Tongue (tissue), 2 donors: Measurements from ENCODE around the gene CCDC68. TPM values are rescaled to one million over a fixed set of nuclear protein-coding genes. Genes with fewer than 3 reads are reported as not detected.
A peak's percentile ranks its signal among the peaks of the same experiment; 100 is the strongest.
"Not testable (repeated sequence)": the region's sequence is repeated elsewhere in the genome, so short reads cannot be mapped to it uniquely, and the experiment has no call there.

Source experiments
- DNase-seq: peaks from one replicate; pipeline ENCODE4 v3.0.0-alpha.2; 2015
- total RNA-seq: library from RNA; depleted of rRNA; stranded (reverse); fragments of >200 nt; gene quantifications from one replicate; pipeline ENCODE4 v1.2.3, GENCODE V29; 2014

The CCDC68 gene, protein sequence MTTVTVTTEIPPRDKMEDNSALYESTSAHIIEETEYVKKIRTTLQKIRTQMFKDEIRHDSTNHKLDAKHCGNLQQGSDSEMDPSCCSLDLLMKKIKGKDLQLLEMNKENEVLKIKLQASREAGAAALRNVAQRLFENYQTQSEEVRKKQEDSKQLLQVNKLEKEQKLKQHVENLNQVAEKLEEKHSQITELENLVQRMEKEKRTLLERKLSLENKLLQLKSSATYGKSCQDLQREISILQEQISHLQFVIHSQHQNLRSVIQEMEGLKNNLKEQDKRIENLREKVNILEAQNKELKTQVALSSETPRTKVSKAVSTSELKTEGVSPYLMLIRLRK
- 5.0 TPM for total RNA-seq

DNA sequence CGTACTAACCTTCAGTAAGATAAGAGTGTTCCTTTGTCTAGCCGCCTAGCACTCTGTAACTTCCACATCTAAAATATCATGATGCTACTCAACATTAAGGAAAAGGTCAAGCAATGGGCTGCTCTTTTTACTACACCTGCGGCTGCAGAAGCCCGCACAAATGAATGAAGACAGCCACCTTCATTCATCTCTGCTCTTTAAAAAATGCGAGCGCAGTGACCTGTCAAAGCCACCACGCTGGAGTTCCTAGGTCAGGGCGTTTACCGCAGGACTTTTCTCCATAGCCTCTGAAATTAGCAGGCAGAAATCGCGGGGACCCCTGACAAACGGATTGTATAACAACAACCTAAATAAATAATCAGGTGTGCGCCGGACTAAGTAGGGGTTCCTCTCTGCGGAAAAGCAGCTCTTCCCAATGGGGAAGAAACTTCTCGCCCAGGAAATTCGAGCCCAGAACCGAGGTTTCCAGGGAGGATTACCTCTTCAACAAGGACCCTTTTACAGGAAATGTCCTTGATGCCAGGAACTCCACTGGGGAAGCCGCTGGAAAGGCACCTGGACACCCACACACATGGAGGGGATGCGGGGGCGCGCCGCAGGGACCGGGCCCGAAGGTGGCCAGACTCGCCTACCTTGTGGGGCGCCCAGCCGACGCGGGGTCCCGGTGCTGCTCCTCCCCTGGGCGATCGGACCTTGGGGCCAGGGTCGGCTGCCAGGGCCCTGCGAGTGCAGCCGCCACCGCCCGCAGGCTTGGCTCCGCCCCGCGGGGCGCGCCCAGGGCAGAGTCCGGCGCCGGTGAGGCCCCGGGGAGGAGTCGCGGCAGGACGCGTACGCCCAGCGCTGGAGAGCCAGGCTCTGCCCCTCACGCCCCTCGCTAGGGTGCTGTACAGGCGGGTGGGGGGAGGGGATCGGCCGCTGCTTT is at the start of gene CCDC68:
Gene CCDC68, minus strand, starts transcription at position 758 of the 922 bp plus-strand sequence. CDS start 16,670 bp downstream, outside the sequence.
- DNase-seq: peak; percentile 37

DNA sequence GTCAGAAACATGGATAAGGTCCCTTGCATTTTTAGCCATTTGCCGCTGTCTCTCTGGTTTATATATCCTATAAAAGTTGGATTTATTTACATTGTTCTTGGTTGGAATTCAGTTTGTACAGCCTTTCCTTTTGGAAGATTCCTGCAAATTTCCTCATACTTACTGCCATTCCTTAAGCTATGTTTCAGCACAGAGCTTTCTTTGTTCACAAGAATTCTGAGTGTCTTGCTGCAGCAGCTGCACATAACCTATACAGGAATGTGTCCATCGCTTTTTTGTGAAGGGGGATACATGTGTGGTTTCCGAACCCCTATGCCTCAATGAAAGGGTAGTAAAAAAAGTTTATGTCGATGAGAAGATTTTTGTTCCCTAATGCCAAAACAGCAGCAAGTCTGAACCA is 48.3 kb upstream of the CCDC68 start:
- peak; percentile 43 for DNase-seq

DNA sequence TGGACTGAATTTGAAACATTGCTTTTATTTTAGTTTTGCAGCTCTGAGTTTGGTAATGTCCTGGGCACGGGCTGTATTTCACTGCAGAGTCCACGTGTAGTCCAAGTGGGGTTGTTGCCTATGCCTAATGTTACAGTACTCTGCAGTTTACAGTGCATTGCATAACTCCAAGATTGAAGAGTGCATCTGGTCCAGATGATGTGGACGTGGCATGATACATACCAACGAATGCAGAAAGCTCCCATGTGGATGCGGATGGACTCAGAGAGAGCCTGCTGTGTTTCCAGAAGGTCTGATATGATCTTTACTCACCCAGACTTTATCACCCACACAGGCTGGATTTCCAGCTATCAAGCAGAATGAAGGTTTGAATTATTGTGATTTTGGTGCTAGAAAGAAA is 44.4 kb upstream of the CCDC68 start:
- no peak for DNase-seq

DNA sequence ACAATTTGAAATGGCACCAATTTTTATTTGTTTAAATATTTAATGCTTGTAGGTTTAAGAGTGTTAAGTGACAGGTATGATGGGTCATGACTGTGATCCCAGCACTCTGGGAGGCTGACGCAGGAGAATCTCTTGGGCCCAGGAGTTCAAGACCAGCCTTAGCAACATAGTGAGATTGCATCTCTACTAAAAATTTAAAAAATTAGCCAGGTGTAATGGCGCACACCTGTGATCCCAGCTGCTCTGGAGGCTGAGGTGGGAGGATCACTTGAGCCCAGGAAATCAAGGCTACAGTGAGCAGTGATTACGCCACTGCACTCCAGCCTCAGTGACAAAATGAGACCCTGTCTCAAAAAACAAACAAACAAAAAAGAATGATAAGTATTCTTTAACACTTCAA is 43.0 kb upstream of the CCDC68 start:
- no peak for DNase-seq

DNA sequence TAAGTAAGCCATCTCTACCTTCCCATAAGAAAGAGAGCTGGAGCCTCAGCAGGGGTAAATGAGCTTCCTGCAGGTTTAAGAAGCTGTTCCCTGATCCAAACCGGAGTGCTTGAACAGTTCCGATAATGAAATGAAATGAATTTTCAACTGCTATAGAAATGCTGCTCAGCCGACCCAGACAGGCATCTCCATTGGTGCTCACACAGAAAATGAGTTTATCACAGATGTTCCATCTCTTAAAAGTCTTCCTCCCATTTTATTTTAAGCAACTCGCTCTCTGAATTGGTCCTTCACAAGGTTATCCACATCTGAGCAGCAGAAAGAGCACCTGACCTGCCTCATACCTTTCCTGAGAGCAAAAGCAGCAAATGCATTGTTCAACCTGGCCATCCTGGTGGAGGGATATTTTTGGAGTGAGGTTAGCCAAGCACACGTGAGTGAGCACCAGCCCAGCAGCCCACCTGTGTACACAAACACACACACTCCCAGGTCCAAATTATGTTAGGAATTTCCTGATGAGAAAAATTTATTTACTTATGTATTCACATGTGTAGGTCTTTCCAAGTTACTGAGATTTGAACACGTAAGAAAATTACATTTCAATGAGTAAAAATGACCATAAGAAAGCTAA is 42.2 kb upstream of the CCDC68 start:
- DNase-seq: peak; percentile 17

DNA sequence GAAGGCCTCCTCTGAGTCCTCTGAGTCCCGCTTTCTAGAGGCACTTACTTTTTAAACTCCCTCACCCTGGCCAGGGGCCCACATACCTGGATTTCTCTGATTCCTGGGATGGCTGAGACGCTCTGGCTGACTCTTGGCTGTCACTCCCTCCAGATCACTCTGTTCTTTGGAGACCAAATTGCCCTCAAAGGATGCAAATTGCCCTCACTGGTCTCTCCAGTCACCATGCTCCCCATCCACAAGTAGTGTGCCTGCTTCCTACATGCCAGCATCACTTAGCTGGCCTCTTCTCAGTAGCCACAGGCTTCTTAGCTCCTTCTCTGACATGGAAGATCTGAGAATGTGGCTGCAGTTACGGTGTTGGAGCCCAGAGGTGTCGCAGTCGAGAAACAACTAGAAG is 41.3 kb upstream of the CCDC68 start:
- DNase-seq: no peak

DNA sequence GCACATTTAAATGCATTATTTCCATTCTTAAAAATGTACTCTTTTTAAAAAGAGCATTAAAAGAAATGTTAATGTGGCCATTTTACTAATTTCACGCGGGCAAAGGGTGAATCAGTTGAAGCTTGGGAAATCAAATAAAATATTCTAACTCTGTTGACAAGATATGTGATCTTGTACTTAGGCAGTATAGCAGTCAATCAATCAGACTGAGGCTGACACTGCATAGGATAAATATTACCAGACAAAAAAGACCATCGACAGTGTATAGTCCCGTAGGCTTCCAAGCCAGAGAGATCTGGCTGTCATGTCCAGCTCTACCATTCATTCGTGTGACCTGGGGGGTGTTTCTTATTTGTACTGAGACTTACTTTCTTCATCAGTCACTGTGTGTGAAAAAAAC is 39.8 kb upstream of the CCDC68 start:
- DNase-seq: no peak

DNA sequence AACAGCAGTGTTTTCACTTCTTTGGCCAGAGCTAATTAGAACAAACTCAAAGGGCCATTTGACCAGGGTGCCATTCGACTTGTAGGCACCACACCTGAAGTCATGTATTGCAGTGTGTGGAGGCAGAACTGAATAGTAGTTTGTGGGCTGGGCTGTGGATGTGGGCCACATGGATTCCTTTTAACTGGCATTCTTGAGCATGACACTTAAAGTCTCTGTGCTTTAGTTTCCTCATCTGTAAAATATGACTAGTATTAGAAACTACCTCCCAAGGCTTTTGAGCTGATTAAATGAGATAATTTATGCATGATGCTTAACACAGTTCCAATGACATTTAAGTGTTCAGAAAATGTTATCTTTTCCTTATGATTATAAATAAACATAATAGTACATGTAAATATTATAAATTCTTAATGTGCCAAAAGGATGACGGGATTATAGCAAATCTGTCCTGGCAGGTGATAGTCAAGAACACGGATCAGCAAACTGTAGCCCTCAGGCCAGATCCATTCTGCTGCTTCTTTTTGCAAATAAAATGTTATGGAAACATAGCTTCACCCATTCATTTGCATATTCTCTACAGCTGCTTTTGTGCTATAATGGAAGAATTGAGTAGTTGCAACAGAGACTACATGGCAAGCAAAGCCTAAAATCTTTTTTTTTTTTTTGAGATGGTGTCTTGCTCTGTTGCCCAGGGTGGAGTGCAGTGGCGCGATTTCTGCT is 36.3 kb upstream of the CCDC68 start:
- no peak for DNase-seq

DNA sequence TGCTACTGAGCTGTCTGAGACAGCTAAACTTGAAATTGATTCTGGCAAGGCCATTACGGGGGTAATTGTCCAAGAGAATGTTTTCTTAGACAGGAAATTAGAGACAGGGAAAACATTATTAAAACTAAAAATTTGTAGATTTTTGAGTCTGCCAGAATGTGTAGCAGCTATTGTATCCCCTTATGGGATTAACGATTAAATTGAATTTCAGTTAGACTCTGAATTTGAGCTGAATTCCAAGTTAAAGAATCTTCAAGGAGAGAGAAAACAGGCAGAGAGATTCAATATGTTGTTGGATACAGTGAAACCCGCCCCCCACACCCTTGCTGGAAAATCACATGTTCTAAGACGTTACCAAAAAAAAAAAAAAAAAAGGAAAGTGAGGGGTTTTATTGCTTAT is 32.7 kb upstream of the CCDC68 start:
- peak; percentile 28 for DNase-seq

DNA sequence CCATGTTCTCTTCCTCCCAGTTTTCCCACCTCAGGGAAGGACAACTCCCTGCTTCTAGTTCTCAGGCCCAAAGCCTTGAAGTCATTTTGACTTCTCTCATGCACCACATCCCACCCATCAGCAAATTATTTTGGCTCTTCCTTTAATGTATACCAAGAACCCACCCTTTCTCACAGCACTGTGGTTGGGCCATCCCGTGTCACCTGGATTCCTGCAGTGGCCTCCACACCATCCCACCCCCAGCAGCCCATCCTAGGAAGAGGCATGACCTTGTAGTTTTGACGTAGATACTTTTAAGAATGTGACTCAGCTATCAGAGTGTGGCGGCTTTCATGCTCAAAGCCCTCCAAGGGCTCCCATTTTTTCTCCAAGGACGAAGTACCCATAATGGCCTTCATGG is 25.6 kb upstream of the CCDC68 start:
- DNase-seq: no peak

DNA sequence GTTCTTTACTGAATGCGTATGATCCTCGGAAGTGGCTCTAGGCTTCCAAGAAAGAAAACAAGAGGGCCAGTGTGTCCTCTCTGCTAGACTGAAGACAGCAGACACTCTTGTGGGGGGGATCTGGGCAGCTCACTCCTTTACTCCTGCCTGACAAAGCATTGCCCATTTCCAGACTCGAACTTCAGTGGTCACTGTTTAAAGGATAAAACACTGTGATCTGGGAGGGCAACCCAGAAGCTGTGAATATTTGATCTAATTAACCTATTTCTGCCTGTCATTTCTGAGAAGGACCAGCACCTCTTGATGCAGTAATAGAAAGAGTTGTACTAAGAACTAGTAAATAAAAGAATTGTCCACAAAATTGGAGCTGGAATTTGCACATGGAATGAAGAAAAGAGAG is 24.5 kb upstream of the CCDC68 start:
- DNase-seq: no peak

DNA sequence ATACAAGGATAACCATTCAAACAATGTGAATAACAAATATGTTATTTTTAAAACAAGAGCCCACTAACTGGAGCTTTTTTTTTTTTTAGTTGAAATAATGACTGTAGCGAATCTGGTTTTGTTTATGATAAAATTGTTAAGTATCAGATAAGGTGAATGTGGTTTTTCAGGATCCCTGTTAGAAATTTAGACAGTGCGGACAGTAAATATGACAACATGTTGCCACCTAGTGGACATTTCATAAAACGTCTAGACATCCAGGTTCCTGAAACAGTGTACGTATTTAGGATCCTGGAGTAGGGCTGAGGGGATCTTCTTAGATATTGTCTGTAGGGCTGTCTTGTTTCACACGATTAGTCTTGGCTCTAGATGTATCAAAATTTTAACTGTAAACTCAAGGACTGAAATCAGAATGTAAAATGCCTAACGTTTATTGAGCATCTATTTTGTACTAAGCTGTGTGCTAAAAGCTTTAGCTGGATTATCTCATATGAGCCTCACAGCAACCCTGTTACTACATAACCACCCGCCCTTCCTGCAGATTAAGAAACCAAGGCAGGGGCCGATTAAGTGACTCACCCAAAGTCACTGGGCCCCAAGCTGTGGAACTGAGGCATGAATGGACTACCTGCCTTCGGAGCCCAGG is 23.9 kb upstream of the CCDC68 start:
- peak; percentile 77 for DNase-seq

DNA sequence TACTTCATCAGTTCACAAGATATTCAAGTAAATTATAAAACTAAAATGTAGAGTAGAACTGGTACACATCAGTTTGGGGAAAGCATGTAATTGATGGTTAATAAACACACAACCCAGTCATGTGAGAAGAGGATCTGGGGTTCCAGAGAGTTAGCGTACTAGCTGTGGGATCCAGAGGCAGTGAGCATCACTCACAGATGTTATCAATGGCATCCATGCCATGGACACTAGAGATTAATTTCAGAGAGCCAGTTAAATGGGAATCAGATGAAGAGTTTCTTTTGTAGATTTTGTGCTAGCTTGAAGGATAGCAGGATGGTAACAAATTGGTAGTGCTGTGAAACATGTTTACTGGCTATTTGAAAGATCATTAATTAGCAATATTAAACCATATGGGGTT is 21.8 kb upstream of the CCDC68 start:
- no peak for DNase-seq

DNA sequence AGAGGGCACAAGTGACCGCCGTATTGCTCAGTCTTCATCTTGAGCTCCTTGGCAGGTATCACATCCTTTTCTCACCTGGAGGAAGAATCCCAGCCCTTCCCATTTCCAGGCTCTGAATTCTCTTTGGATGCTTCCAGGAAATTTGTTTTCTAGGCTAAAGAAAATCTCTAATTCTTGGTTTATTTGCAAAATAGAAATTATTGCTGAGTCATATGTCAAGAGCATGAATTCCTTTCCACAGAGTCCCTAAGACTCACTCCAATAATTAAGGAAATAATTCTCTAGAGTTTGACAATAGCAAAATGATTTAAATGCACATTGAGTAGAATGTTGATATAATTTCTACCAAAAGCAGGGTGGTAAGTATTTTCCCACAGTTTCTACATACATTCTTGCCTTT is 16.3 kb upstream of the CCDC68 start:
- no peak for DNase-seq

DNA sequence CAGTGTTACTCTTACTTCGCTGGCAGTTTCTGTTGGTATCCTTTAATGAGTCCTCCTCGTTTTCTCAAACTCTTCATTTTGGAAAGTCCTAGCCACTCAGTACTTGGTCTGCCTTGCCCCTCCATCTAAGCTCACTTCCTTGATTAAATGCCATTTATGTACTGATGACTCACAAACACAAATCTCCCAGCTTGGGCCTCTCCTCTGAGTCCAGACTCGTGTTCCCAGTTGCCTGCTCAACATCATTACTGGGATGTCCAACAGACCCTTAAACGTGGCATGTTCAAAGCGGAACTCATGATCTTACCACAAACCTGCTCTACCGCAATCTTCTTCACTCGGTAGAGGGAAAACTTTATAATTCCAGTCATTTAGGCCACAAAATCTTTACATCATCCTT is 13.8 kb upstream of the CCDC68 start:
- DNase-seq: no peak

DNA sequence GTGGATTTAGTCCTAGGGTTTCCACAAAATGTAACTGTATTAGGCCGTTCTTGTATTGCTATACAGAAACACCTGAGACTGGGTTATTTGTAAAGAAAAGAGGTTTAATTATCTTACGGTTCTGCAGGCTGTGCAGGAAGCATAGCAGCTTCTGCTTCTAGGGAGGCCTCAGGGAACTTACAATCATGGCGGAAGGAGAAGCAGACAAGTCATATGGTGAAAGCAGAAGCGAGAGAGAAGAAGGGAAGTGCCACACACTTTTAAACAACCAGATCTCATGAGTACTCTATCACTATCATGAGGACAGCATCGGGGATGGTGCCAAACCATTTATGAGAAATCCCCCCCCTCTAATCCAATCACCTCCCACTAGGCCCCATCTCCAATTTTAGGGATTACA is 9.5 kb upstream of the CCDC68 start:
- DNase-seq: no peak

DNA sequence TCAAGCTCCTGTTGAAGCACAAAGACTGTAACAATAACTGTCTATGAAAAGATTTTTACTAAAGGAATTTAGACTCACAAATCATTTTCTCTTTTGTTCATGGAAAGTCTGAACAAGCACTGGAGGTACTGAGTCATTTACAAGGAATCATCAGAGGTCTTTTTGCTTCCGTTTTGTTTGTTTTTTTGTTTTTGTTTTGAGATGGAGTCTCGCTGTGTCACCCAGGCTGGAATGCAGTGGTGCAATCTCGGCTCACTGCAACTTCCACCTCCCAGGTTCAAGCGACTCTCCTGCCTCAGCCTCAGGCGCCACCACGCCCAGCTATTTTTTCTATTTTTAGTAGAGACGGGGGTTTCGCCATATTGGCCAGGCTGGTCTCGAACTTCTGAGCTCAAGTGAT is 9.0 kb upstream of the CCDC68 start:
- not testable (repeated sequence) for DNase-seq

DNA sequence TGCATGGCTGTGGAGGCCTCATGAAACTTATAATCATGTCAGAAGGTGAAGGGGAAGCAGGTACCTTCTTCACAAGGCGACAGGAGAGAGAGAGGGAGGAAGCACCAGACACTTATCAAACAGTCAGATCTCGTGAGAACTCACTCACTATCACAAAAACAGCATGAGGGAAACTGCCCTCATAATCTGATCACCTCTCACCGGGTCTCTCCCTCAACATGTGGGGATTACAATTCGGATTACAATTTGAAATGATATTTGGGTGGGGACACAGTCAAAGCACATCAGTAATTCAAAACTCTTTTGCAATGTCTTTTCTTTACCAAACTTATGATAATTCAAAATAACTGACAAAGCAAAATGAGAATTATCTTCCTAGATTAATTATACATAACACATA is 8.5 kb upstream of the CCDC68 start:
- DNase-seq: no peak

DNA sequence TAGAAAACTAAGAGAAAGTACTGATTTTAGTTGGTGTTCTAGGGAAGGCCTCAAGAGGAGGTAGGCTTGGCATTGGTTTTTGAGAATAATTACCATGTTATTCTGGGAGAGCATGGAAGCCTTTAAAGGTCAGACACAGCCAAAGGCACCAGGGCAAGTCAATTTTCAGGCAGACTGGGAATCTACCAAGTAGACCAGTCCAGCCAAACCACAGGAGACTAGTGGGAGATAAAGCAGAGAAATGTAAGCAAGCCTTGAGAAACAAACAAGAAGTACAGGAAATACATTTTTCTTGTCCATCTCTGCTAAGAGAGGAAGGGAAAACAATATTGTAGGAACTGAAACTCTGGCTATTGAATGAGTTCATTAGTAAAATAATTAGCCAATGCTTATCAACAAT is 5.5 kb upstream of the CCDC68 start:
- no peak for DNase-seq

DNA sequence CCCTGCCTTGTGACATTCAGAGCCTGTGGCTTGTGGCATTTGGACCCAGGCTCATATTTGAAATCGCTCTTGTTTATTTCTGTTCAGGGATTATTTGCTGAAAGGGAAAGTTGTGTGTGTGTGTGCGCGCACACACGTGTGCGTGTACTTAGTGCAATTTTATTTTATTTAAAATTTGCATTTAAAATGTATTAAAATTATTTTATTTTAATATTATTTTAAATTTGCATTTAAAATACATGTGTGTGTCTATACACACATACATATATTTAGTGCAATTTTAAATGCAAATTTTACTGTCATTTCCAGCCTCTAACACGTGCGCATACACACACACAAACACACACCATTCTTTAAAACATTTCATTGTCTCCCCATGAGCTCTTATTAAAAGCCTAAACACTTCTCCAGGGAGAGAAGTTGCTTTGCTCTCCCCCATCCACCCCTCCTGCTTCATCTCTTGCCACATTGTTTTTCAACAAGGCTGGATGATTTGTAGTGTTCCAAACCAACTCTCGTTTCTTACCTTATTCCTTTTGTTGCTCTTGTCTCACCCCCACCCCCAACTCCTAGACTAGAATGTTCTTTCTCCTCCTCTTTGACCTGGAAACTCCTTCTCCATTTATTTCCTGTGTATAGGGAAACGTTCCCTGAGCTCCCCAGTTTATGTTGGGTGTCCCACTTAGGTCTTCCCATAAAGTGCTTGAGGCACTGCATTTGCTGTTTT is 3.8 kb upstream of the CCDC68 start:
- no peak for DNase-seq

DNA sequence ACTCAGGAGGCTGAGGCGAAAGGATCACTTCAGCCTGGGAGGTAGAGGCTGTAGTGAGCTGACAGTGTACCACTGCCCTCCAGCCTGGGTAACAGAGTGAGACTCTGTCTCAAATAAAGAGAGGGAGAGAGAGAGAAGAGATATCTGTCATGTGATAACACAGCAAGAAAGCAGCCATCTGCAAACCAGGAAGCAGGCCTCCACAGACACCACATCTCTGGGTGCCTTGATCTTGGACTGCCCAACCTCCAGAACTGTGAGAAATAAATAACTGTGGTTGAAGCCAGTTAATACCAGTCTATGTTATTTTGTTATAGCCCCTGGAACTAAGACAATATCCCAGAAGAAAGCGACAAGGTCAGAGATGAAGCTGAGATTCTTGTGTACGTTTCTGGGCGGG is 2.6 kb upstream of the CCDC68 start:
- DNase-seq: no peak
